GM23338 (cell line): ENCODE data around the gene SNCB. TPM values are rescaled to one million over a fixed set of nuclear protein-coding genes. Genes with fewer than 3 reads are reported as not detected.

Experiments
- ATAC-seq: fragments of 200-7000 bp; cut with Tn5 transposase; 3 replicates; pipeline ENCODE4 v1.9.1; 2020
- DNase-seq: peaks from one replicate; pipeline ENCODE4 v3.0.0-alpha.2; 2015; ENCODE audit warnings: low spot score
- H2AFZ ChIP-seq: fragments of 200-600 bp; sonication (generic); 2 replicates; pipeline ENCODE4 v1.8.0; 2016; ENCODE audit warnings: antibody characterized with exemption, mild to moderate bottlenecking, moderate library complexity
- H3F3A ChIP-seq: fragments of 200-600 bp; sonication (generic); replicated peaks from 2 replicates; pipeline ENCODE4 v1.8.0; 2017; ENCODE audit warnings: antibody characterized with exemption, mixed run types, low read depth
- H3K27ac ChIP-seq: fragments of 200-600 bp; sonication (generic); 2 replicates; pipeline ENCODE4 v1.6.1; 2016; ENCODE audit warnings: low read depth
- H3K27me3 ChIP-seq: fragments of 200-600 bp; sonication (generic); 2 replicates; pipeline ENCODE4 v1.8.0; 2016; ENCODE audit warnings: mild to moderate bottlenecking, mixed run types, moderate library complexity; ENCODE audit not compliant: insufficient read depth
- H3K36me3 ChIP-seq: fragments of 200-600 bp; sonication (generic); 2 replicates; pipeline ENCODE4 v1.8.0; 2016; ENCODE audit warnings: mild to moderate bottlenecking; ENCODE audit not compliant: insufficient read depth
- H3K4me1 ChIP-seq: fragments of 200-600 bp; sonication (generic); 2 replicates; pipeline ENCODE4 v1.8.0; 2016; ENCODE audit warnings: mild to moderate bottlenecking, moderate library complexity; ENCODE audit not compliant: insufficient read depth
- H3K4me2 ChIP-seq: fragments of 200-600 bp; sonication (generic); 2 replicates; pipeline ENCODE4 v1.7.1; 2017; ENCODE audit warnings: mixed run types
- H3K4me3 ChIP-seq: fragments of 200-600 bp; sonication (generic); 2 replicates; pipeline ENCODE4 v1.6.1; 2016; ENCODE audit warnings: mixed run types
- H3K79me2 ChIP-seq: fragments of 200-600 bp; sonication (generic); replicated peaks from 2 replicates; pipeline ENCODE4 v1.8.0; 2017; ENCODE audit warnings: mild to moderate bottlenecking; ENCODE audit not compliant: insufficient read depth
- H3K9me2 ChIP-seq: fragments of 200-600 bp; sonication (generic); 2 replicates; pipeline ENCODE4 v1.8.0; 2017; ENCODE audit not compliant: insufficient read depth
- H4K20me1 ChIP-seq: fragments of 200-600 bp; sonication (generic); replicated peaks from 2 replicates; pipeline ENCODE4 v1.8.0; 2017; ENCODE audit warnings: mild to moderate bottlenecking; ENCODE audit not compliant: insufficient read depth
- H3K27ac Mint-ChIP-seq: 2 replicates; pipeline ENCODE4 v1.8.0; 2020; ENCODE audit warnings: inconsistent platforms, mild to moderate bottlenecking, moderate library complexity, mixed read lengths
- H3K27me3 Mint-ChIP-seq: 3 replicates; pipeline ENCODE4 v1.8.0; 2022; ENCODE audit warnings: low read depth, mild to moderate bottlenecking, moderate library complexity, mixed read lengths, inconsistent platforms; ENCODE audit not compliant: insufficient read depth, poor library complexity
- H3K36me3 Mint-ChIP-seq: 3 replicates; pipeline ENCODE4 v1.8.0; 2021; ENCODE audit warnings: low read depth, mild to moderate bottlenecking, inconsistent platforms, moderate library complexity, mixed read lengths
- H3K4me1 Mint-ChIP-seq: 3 replicates; pipeline ENCODE4 v1.8.0; 2020; ENCODE audit warnings: mild to moderate bottlenecking, inconsistent platforms, mixed read lengths
- H3K4me3 Mint-ChIP-seq: 3 replicates; pipeline ENCODE4 v1.8.0; 2021; ENCODE audit warnings: moderate library complexity, mild to moderate bottlenecking, inconsistent platforms, mixed read lengths
- H3K9me3 Mint-ChIP-seq: 3 replicates; pipeline ENCODE4 v1.8.0; 2020; ENCODE audit warnings: moderate library complexity, mild to moderate bottlenecking, inconsistent platforms, mixed read lengths
- CTCF ChIP-seq, 2 experiments: fragments of 200-600 bp in 1 of 2; sonication (generic) in 1 of 2; conservative IDR thresholded peaks; 2 replicates each; pipeline versions ENCODE4 v1.5.1 to v1.6.1; 2016 to 2017; ENCODE audit warnings: antibody characterized with exemption in 2 of 2, low read depth in 2 of 2, mild to moderate bottlenecking in 2 of 2, moderate library complexity in 1 of 2
- EZH2 ChIP-seq: fragments of 200-600 bp; sonication (generic); IDR thresholded peaks from one replicate; pipeline ENCODE4 v1.8.0; 2017; ENCODE audit warnings: antibody characterized with exemption, mild to moderate bottlenecking, low read depth; ENCODE audit not compliant: unreplicated experiment
- JUNB ChIP-seq: IDR thresholded peaks from one replicate; pipeline ENCODE4 v1.6.1; 2016; ENCODE audit warnings: antibody characterized with exemption; ENCODE audit not compliant: unreplicated experiment
- ZNF114 ChIP-seq: fragments of 250-450 bp; sonication (Bioruptor Pico); IDR thresholded peaks from 2 replicates; pipeline ENCODE4 v1.5.0; 2020; ENCODE audit warnings: mild to moderate bottlenecking, moderate library complexity
- ZNF462 ChIP-seq: fragments of 250-450 bp; sonication (Bioruptor Pico); IDR thresholded peaks from 2 replicates; pipeline ENCODE4 v1.5.0; 2020; ENCODE audit warnings: mild to moderate bottlenecking, moderate library complexity
- polyA plus RNA-seq: library from polyadenylated mRNA; unstranded; fragments of >200 nt; fragmentation: Nextera tagmentation; extraction: Ambion mirVana; gene quantifications from 2 replicates; pipeline ENCODE4 v1.2.1, GENCODE V29; 2016
- total RNA-seq: library from RNA; depleted of rRNA; stranded (reverse); fragments of >200 nt; shearing (Covaris generic); gene quantifications from 2 replicates; pipeline ENCODE4 v1.2.3, GENCODE V29; 2014

The SNCB gene
- total and polyA plus RNA-seq, 2 experiments from 2014 or later = 3.6 to 13.5 TPM

GRCh38 chr5:176658007-176658599 is 27.8 kb upstream of the SNCB start:
- ATAC-seq = peak; percentile 80
- Histone ChIP-seq H3K4me2 (no peak overlapping the region), H3K79me2 (no peaks in the 10 kb centered on the region), H2AFZ (no peak overlapping the region), H3F3A (0 out of 2 replicates have a peak, but pooled peaks cover 6% of the 10 kb centered on the region), H3K27me3 (no peaks in the 10 kb centered on the region), H3K4me1 (no peaks in the 10 kb centered on the region; the same call in 1 of the 2 replicates), H4K20me1 (no peaks in the 10 kb centered on the region), H3K4me3 (no peak overlapping the region), H3K36me3 (no peaks in the 10 kb centered on the region), H3K9me2 (no peaks in the 10 kb centered on the region), H3K27ac (0 out of 2 replicates have a peak overlapping the region, but pooled peaks have one; percentile 33)
- TF ChIP-seq ZNF114 (CRISPR knock-in tag) (no peak), CTCF (conservative IDR thresholded peaks at IDR 0.05; ENCODE audit: low read depth in 2 of 2) (peak; percentile 71 to 95)
- Mint-ChIP-seq H3K27ac (peak overlapping the region; percentile 39; the same call in 1 of the 2 replicates), H3K27me3 (peaks cover 3% of the 10 kb centered on the region), H3K4me3 (no peak overlapping the region), H3K9me3 (no peaks in the 10 kb centered on the region), H3K4me1 (peaks cover 8% of the 10 kb centered on the region), H3K36me3 (peaks cover 8% of the 10 kb centered on the region; the same call in 2 of the 3 replicates)
- peak; percentile 90 for DNase-seq

GRCh38 chr5:176656467-176656990 is 26.2 kb upstream of the SNCB start:
- TF ChIP-seq EZH2 = no peak
- TF ChIP-seq ZNF462 = no peak
- TF ChIP-seq JUNB = no peak
- H3K36me3 ChIP-seq = no peaks in the 10 kb centered on the region
- H3F3A ChIP-seq = 0 out of 2 replicates have a peak, but pooled peaks cover 6% of the 10 kb centered on the region
- H3K27ac ChIP-seq = no peak overlapping the region
- Mint-ChIP-seq H3K36me3 (peaks cover 8% of the 10 kb centered on the region; the same call in 2 of the 3 replicates), H3K9me3 (no peaks in the 10 kb centered on the region), H3K27me3 (peaks cover 3% of the 10 kb centered on the region), H3K4me1 (peaks cover 14% of the 10 kb centered on the region), H3K27ac (no peak overlapping the region), H3K4me3 (no peak overlapping the region)
- no peaks in the 10 kb centered on the region for H3K27me3 ChIP-seq
- DNase-seq = peak; percentile 23
- no peaks in the 10 kb centered on the region; the same call in 1 of the 2 replicates for H3K9me2 ChIP-seq
- H4K20me1 ChIP-seq = no peaks in the 10 kb centered on the region
- H3K4me2 ChIP-seq = no peak overlapping the region
- no peak overlapping the region for H2AFZ ChIP-seq
- H3K4me1 ChIP-seq = peaks cover 4% of the 10 kb centered on the region; the same call in 1 of the 2 replicates
- H3K4me3 ChIP-seq = no peak overlapping the region
- 0 out of 2 replicates have a peak, but pooled peaks cover 6% of the 10 kb centered on the region for H3K79me2 ChIP-seq
- ATAC-seq = no peak
